ENCODE measurements around the gene USHBP1.

DNA sequence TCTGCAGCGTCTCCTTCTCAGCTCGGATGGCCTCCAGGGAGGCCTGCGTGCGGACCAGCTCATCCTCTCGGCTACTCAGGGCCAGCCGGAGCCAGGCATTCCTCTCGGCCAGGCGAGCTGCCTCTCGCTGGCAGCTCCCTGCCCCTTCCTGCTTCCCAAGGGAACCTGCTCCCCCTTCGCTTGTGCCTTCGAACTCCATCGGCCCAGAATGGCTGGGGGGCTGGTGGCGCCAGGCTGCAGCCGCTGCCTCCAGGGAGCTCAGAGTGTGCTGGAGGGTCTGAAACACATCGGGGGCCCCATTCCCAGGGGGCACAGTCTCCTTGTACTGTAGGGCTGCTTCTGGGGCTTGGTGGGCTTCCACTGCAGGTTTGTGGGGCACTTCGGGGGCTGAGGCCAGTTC lies 2.0 kb downstream of the USHBP1 start:
- TF ChIP-seq POLR2A (IDR thresholded peaks at IDR 0.05) (no peak), CTCF (IDR thresholded peaks at IDR 0.05) (no peak)
